ENCODE results near the gene SSC4D. TPM values are rescaled to one million over a fixed set of nuclear protein-coding genes. Genes with fewer than 3 reads are reported as not detected.

Gene SSC4D
- polyA plus RNA-seq, 3 donors, result 0.48 to 0.56 (median 0.56) TPM

- Histone ChIP-seq H2AFZ (ENCODE audit: insufficient read depth, low read depth, low read length, poor library complexity, severe bottlenecking) (no peak overlapping the region), H3K79me2 (ENCODE audit: insufficient read depth, low read length) (peaks cover 100% of the 10 kb centered on the region), H3K36me3 (replicated peaks in 1 of 2; ENCODE audit: control insufficient read depth in 1 of 2, insufficient read depth in 2 of 2, low read length in 2 of 2) (peaks cover 64 to 91% of the 10 kb centered on the region in 2 donors), H3K9me3 (replicated peaks in 1 of 2; ENCODE audit: control insufficient read depth in 1 of 2, insufficient read depth in 1 of 2, low read length in 2 of 2) (no peaks in the 10 kb centered on the region), H3K27ac (ENCODE audit: low read depth in 1 of 2, low read length in 2 of 2) (peak overlapping the region in 1 of 2 donors; percentile 59), H4K20me1 (ENCODE audit: insufficient read depth, low read length) (peaks cover 100% of the 10 kb centered on the region), H3K27me3 (ENCODE audit: control insufficient read depth in 2 of 2, insufficient read depth in 2 of 2, low read length in 2 of 2) (no peaks in the 10 kb centered on the region), H3K4me1 (ENCODE audit: control insufficient read depth in 1 of 2, insufficient read depth in 2 of 2, low read length in 2 of 2) (peaks cover 5% of the 10 kb centered on the region in 2 donors), H3K4me2 (replicated peaks; ENCODE audit: extremely low read depth, low read length, poor library complexity, severe bottlenecking) (no peak overlapping the region), H3K4me3 (replicated peaks in 1 of 3; ENCODE audit: low read depth in 2 of 3, low read length in 3 of 3) (no peak overlapping the region), H3K9ac (ENCODE audit: insufficient read depth, low read length, poor library complexity, severe bottlenecking) (no peak overlapping the region)
- H3K27ac Mint-ChIP-seq, result peak overlapping the region; percentile 15 to 84 (median 65)
- no peaks in the 10 kb centered on the region for H3K27me3 Mint-ChIP-seq (ENCODE audit: low read depth in 3 of 3)
- no peak for TF ChIP-seq CTCF (IDR thresholded peaks at IDR 0.05)
- peaks cover 64 to 94% of the 10 kb centered on the region in 2 donors for H3K36me3 Mint-ChIP-seq
- intact Hi-C loops (cut with micrococcal nuclease), result no loop called here
- WGBS (ENCODE audit: insufficient coverage), result 16% methylated on average over 8 of the region's 8 CpGs
- no peaks in the 10 kb centered on the region for H3K9me3 Mint-ChIP-seq
- no peak for DNase-seq
- no peak overlapping the region for H3K4me3 Mint-ChIP-seq
- peaks cover 28% of the 10 kb centered on the region for H3K4me1 Mint-ChIP-seq
Observed at GRCh38 chr7:76346778-76347177, 62.7 kb downstream of the SSC4D start.

DNA sequence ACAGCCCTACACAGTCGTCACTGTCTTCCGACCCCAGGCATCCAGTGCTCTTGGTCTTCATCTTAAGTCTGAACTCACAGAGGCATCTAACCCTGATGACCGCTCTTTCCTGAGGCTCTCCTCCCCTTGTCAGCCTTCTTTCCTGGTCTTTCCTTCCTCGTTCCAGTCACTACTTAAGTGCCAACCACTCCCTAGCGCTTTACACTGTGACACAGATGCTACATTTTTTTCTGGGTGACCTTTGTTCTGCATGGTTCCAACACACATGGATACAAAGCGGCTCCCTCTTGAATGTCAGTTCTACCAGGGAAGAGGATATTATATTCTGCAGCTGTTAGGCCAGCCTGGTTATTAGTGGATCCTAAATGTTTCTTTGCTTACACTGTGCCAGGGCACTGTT, 63.4 kb downstream of the SSC4D start:
- TF ChIP-seq CTCF (IDR thresholded peaks at IDR 0.05), result no peak
- DNase-seq, result no peak
- 95% methylated on average over 4 of the region's 6 CpGs for WGBS (ENCODE audit: insufficient coverage)
- H2AFZ ChIP-seq (ENCODE audit: insufficient read depth, low read depth, low read length, poor library complexity, severe bottlenecking), result no peak overlapping the region
- peaks cover 5% of the 10 kb centered on the region in 2 donors for H3K4me1 ChIP-seq (ENCODE audit: control insufficient read depth in 1 of 2, insufficient read depth in 2 of 2, low read length in 2 of 2)
- peaks cover 64 to 97% of the 10 kb centered on the region in 2 donors for H3K36me3 ChIP-seq (replicated peaks in 1 of 2; ENCODE audit: control insufficient read depth in 1 of 2, insufficient read depth in 2 of 2, low read length in 2 of 2)
- Mint-ChIP-seq H3K27me3 (ENCODE audit: low read depth in 3 of 3) (no peaks in the 10 kb centered on the region), H3K4me1 (peaks cover 32% of the 10 kb centered on the region), H3K36me3 (peaks cover 64 to 92% of the 10 kb centered on the region in 2 donors), H3K27ac (peak overlapping the region in 3 of 7 donors; percentile 27 to 84 (median 59)), H3K4me3 (no peak overlapping the region), H3K9me3 (no peaks in the 10 kb centered on the region)
- peak overlapping the region in 1 of 2 donors; percentile 59 for H3K27ac ChIP-seq (ENCODE audit: low read depth in 1 of 2, low read length in 2 of 2)
- intact Hi-C loops (cut with micrococcal nuclease), result no loop called here
- no peaks in the 10 kb centered on the region for H3K9me3 ChIP-seq (replicated peaks in 1 of 2; ENCODE audit: control insufficient read depth in 1 of 2, insufficient read depth in 1 of 2, low read length in 2 of 2)
- no peaks in the 10 kb centered on the region for H3K27me3 ChIP-seq (ENCODE audit: control insufficient read depth in 2 of 2, insufficient read depth in 2 of 2, low read length in 2 of 2)
- H3K4me2 ChIP-seq (replicated peaks; ENCODE audit: extremely low read depth, low read length, poor library complexity, severe bottlenecking), result no peak overlapping the region
- H3K9ac ChIP-seq (ENCODE audit: insufficient read depth, low read length, poor library complexity, severe bottlenecking), result no peak overlapping the region
- H3K4me3 ChIP-seq (replicated peaks in 1 of 3; ENCODE audit: low read depth in 2 of 3, low read length in 3 of 3), result no peak overlapping the region
- H3K79me2 ChIP-seq (ENCODE audit: insufficient read depth, low read length), result peaks cover 100% of the 10 kb centered on the region
- H4K20me1 ChIP-seq (ENCODE audit: insufficient read depth, low read length), result peaks cover 100% of the 10 kb centered on the region

Measured in CD14-positive monocyte (primary cell).